ENCODE measurements around the gene ZFP36L1. TPM values are rescaled to one million over a fixed set of nuclear protein-coding genes. Genes with fewer than 3 reads are reported as not detected.

ZFP36L1 gene
- total and polyA plus RNA-seq, 10 of the 15 experiments (the other 5 are each of a cell fraction or from before 2014, with no cell fraction given): 22.0 to 184 (median 66.1) TPM

- TF ChIP-seq BCL3 (IDR thresholded peaks at IDR 0.05; ENCODE audit: borderline replicate concordance, insufficient read depth, low read depth, low read length, poor library complexity, severe bottlenecking): no peak
- no peak for TF ChIP-seq CTCF (IDR thresholded peaks at IDR 0.05 in 2 of 3, conservative IDR thresholded peaks at IDR 0.05 in 1 of 3; ENCODE audit: control insufficient read depth in 2 of 3, extremely low read depth in 1 of 3, insufficient read depth in 1 of 3, low read depth in 3 of 3, low read length in 3 of 3)
- peak; percentile 57; the same call in 1 of the 2 replicates for TF ChIP-seq RAD51 (IDR thresholded peaks at IDR 0.05)
- TF ChIP-seq BRCA1 (IDR thresholded peaks at IDR 0.05; ENCODE audit: low read depth, low read length): no peak
- no peak for TF ChIP-seq NFIC (IDR thresholded peaks at IDR 0.05; ENCODE audit: low read depth, low read length)
- TF ChIP-seq SREBF2 (IDR thresholded peaks at IDR 0.05; ENCODE audit: low read length): no peak
- TF ChIP-seq CBFB (IDR thresholded peaks at IDR 0.05; ENCODE audit: low read depth): peak; percentile 60; the same call in 1 of the 2 replicates
- 0 out of 2 replicates have a peak, but pooled peaks have one; percentile 14 for TF ChIP-seq ZNF24 (IDR thresholded peaks at IDR 0.05)
- no peak for TF ChIP-seq SIN3A (IDR thresholded peaks at IDR 0.05; ENCODE audit: low read depth, low read length)
- peak; percentile 60; the same call in 1 of the 2 replicates for TF ChIP-seq PAX5 (IDR thresholded peaks at IDR 0.05; ENCODE audit: borderline replicate concordance, low read depth, low read length)
- no peak for TF ChIP-seq ATF2 (IDR thresholded peaks at IDR 0.05; ENCODE audit: low read length)
- TF ChIP-seq RELA (IDR thresholded peaks at IDR 0.05; ENCODE audit: borderline replicate concordance, partially characterized antibody): peak; percentile 47
- peak; percentile 25; the same call in 1 of the 2 replicates for TF ChIP-seq RB1 (IDR thresholded peaks at IDR 0.05; ENCODE audit: borderline replicate concordance)
- TF ChIP-seq JUND (IDR thresholded peaks at IDR 0.05; ENCODE audit: low read depth, low read length): no peak
- TF ChIP-seq MTA2 (IDR thresholded peaks at IDR 0.05; ENCODE audit: low read depth): peak; percentile 45; the same call in 1 of the 2 replicates
- no peak for TF ChIP-seq RFX5 (IDR thresholded peaks at IDR 0.05; ENCODE audit: low read depth, low read length)
- no peak for TF ChIP-seq NRF1 (conservative IDR thresholded peaks at IDR 0.05; ENCODE audit: low read depth, low read length)
- TF ChIP-seq SPI1 (IDR thresholded peaks at IDR 0.05; ENCODE audit: borderline replicate concordance, insufficient read depth, low read depth, low read length): 0 out of 2 replicates have a peak, but pooled peaks have one; percentile 91
- no peak for TF ChIP-seq RUNX3 (IDR thresholded peaks at IDR 0.05; ENCODE audit: low read length)
- peak; percentile 30; the same call in 1 of the 2 replicates for TF ChIP-seq MAX (IDR thresholded peaks at IDR 0.05; ENCODE audit: low read depth, low read length)
- TF ChIP-seq MYB (IDR thresholded peaks at IDR 0.05; ENCODE audit: borderline replicate concordance, low read depth, low read length): no peak
- TF ChIP-seq NR2C1 (IDR thresholded peaks at IDR 0.05): no peak
- TF ChIP-seq NFXL1 (IDR thresholded peaks at IDR 0.05; ENCODE audit: borderline replicate concordance): no peak
Observed at GRCh38 chr14:68796418-68797101, 3.7 kb upstream of the ZFP36L1 start (continued).

Measured in GM12878 (cell line).